CD4-positive, alpha-beta T cell treated with Interleukin-12 subunit alpha and Interleukin-12 subunit beta, for 1 hour (primary cell): ENCODE results near the gene SLC44A1.

Experiments
- DNase-seq: peaks from one replicate; pipeline ENCODE4 v3.0.0-alpha.2; 2020

Gene SLC44A1

GRCh38 chr9:105396901-105397300 lies 152.4 kb downstream of the SLC44A1 start:
- no peak for DNase-seq

GRCh38 chr9:105399117-105399516 lies 154.7 kb downstream of the SLC44A1 start:
- DNase-seq = no peak

GRCh38 chr9:105401651-105402050 lies 157.2 kb downstream of the SLC44A1 start:
- DNase-seq = no peak

GRCh38 chr9:105403552-105404248 lies 159.2 kb downstream of the SLC44A1 start:
- no peak for DNase-seq

DNA sequence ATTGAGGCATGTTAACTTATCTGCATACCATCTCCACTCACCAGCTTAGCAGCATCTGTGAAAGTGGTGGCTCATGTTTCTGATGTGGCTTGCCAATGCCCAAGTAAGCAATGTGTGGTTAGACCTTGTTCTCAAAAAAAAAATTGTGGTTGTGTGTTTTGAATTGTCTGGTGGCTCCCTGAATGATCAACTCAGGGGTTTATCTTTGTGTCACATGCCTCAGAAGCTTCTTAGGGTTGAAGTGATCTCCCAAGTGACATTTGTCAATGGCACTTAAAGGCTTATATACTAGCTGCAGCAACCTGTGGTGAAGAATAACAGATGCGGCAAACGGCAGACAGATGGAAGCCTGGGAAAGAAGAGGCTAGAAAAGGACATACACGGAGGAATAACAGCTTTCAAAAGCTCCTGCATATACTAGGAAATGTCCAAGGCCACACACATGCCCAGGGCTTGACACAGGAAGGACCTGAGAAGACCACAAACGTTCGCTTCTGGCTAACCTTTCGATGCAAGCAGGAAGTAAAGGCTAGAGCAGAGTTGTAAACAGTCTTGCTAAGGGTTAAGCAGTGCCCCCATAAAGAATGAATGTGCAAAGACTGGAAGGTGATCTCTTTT lies 161.2 kb downstream of the SLC44A1 start:
- peak; percentile 68 for DNase-seq

DNA sequence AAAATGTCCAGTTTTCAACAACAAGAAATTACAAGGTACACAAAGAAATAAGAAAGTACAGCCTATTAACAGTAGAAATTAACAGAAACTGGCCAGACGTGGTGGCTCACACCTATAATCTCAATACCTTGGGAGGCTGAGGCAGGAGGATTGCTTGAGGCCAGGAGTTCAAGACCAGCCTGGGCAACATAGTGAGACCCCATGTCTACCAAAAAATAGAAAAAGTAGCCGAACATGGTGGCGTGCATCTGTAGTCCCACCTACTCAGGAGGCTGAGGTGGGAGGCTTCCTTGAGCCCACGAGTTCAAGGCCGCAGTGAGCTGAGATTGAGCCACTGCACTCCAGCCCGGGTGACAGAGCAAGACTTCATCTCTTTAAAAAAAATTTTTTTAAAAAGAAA lies 161.9 kb downstream of the SLC44A1 start:
- no peak for DNase-seq

- no peak for DNase-seq
Observed at GRCh38 chr9:105413525-105413924, 169.1 kb downstream of the SLC44A1 start.

- DNase-seq = peak; percentile 70
Observed at GRCh38 chr9:105414947-105415661, 170.7 kb downstream of the SLC44A1 start.

DNA sequence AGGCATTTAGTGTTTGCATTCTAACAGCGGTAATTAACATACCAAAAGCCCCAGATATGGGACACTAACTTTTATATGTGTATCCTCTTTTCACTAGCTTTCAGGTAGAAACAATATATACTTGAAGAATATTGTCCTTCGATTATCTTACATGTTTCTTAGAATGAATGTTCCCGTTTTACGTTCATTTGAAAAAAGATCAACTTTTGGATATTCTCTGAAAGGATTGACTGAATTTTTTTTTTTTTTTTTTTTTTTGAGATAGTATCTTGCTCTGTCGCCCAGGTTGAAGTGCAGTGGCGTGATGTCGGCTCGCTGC lies 171.2 kb downstream of the SLC44A1 start:
- no peak for DNase-seq

DNA sequence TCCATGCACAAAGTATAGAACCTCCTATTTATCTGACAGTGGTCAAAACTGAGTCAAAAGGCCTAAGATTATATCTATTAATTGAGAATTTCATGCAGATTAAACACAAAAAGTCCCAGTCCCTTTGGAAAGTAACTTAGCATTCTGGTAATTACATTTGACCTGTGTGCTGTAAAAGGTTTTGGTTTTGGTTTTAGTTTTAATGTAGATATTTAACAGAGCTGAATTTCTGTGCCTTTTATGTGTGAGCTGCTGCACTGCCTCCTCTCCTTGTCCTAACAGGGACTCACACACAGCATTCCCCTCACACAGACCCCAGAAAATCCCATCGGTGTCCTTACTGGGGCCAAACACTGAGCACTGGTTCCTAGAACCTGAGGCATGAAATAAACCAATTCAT lies 172.4 kb downstream of the SLC44A1 start:
- DNase-seq = no peak

DNA sequence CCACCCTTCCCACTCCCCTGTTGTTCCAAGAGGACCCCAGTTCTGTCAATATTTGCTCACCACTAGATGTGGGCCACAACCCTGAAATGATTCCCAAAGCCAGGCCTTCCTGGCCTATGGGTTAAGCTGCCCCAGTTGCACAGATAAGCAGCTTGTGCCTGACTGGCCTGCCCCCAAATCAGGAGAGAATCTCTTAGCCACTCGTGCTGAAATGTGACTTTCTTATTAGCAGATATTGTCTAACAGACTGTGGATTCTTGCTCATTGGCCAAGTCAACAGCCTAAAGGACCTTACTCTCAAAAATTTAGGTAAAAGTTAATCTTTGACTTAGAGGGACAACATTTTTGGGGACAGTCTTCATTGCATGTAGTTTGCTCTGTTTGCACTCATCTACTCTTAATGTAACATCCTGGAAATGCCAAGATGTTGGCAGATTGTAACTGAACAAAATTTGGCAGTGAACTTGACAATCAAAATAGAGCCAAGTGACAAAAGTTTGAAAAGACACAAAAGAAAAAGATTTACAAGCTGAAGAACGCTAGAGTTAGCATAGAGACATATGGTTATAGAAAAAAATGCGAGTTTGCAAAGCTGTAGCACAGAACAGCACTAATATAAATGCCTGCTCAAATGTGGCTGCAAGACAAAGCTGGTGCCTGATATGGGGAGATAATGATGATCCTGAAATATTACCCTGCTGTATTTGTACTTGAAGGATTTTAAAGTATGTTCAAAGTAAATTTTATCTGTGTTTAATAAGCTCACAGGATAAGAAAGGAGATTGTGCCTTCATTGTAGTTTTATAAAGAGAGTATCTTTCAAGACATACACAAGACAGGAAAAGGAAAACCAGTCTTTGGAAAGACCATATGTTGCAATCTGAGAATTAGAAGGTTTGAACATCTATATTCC lies 174.4 kb downstream of the SLC44A1 start:
- DNase-seq = no peak

DNA sequence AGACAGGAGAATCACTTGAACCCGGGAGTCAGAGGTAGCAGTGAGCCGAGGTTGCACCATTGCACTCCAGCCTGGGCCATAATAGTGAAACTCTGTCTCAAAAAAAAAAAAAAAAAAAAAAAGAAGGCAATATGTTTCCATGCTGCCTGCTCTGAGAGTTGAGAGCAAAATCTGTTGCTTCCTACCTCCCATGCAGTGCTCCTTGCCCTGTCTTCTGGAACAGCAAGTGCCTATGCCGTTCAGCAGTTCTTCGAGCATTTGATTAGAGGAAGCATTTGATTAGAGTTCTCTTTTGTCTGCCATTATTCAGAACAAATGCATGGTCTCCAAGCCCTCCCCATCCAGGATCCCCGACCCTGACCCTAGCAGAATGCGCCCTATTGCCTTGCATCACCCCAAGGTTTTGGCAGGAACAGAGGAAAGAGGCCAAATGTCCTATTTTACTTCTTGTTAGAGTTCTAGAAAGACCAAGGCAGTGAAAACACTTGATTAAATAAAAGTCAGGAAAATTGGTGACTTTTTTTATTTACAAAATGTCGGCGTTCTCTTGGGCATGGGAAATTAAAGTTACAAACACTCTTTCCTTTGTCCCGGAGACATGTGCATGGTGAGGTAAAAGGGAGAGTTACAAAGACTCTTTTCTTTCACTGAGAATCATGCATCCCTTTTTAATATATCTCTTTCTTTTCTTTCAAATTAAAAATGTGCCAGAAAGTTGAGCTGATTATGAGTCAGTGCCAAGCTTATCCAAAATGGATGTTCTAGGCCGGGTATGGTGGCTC lies 175.6 kb downstream of the SLC44A1 start:
- DNase-seq = no peak

GRCh38 chr9:105421154-105421553 lies 176.7 kb downstream of the SLC44A1 start:
- DNase-seq = no peak

GRCh38 chr9:105421864-105422263 lies 177.4 kb downstream of the SLC44A1 start:
- DNase-seq = no peak

GRCh38 chr9:105425816-105426433 lies 181.5 kb downstream of the SLC44A1 start:
- peak; percentile 4 for DNase-seq

GRCh38 chr9:105426657-105427056 lies 182.2 kb downstream of the SLC44A1 start:
- DNase-seq = no peak

DNA sequence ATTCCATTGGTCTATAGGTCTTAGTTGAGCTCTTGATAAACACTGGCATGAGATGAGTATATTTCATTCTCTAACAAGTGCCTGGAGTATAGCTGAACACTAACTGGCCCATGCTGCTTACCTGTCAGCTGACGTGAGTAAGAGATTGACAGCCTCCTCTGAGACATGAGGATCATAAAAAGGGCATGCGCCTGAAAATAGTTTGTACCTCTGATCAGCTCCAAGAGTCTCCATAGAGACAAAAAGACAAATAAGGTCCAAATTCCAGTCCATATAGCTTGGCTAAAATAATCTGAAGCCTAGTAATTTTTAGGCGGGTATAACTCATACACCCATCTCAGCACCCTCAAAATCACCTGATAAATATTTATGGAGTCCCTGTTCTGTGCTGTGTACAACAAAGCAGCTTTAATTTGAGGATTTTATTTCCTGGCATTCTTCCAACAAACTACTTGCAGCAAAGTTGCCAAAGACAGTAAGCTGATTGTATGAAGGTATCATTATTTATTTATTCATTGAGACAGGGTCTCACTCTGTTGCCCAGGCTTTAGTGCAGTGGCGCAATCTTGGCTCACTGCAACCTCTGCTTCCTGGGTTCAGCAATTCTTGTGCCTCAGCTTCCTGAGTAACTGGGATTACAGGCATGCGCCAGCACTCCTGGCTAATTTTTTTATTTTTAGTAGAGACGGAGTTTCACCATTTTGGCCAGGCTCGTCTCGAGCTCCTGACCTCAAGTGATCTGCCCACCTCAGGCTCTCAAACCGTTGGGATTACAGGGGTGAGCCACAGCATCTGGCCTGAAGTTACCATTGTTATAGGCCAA lies 187.2 kb downstream of the SLC44A1 start:
- no peak for DNase-seq

DNA sequence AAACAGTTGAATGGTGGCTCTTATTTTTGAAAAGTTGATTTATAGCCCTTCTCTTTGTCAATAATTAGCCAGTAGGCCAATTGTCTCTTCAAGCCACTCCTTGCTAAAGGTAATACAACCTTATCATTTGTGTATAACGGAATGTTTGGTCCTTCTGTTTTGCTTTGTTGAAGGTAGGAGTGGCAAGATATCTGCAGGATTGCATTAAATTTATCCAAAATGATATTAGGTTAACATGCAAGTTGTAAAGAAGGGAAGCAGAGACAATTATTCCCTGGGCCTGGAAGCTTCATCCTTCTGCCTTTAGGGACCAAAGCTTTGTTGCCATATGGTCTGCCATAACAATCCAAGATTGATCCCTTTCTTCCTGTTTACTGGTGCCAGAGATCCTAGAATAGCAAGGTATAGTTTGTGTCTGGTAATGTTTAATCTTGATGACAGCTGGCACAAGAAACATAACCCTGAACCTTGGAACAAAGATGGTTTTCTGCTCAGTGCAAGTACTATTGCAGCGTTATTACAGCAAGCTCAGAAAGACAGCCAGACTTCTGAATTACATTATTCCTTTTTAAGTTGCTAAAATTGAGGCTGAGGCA lies 187.9 kb downstream of the SLC44A1 start:
- no peak for DNase-seq

- no peak for DNase-seq
Observed at GRCh38 chr9:105435453-105435852, 191.0 kb downstream of the SLC44A1 start.

GRCh38 chr9:105436783-105437182 lies 192.3 kb downstream of the SLC44A1 start:
- no peak for DNase-seq

DNA sequence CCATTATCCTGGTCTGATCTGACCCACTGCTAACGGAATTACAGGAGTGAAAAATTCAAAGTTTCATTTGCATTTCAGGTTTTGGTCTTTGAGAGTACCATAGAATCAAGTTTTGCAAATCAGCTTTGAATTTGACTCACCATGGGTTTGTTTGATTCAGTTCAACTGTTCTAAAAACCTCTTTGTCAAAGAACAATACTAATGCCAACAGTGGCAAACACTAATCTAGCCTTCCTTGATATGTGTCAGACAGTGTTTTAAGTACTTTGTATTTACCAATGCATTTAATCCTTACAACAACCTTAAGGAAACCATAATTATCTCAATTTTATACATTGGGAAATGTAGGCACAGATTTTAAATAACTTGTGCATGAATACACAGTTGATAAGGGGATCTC lies 193.3 kb downstream of the SLC44A1 start:
- no peak for DNase-seq
